Mononuclear cell (primary cell): Measurements from ENCODE around the gene RHOV. TPM values are rescaled to one million over a fixed set of nuclear protein-coding genes. Genes with fewer than 3 reads are reported as not detected.

Source experiments
- H3K27me3 ChIP-seq: 2 replicates; pipeline ENCODE4 v1.6.0; 2011; ENCODE audit warnings: low read length, control low read depth; ENCODE audit not compliant: insufficient read depth
- H3K4me1 ChIP-seq: 2 replicates; pipeline ENCODE4 v1.5.1; 2011; ENCODE audit warnings: mild to moderate bottlenecking, low read length, control low read depth; ENCODE audit not compliant: insufficient read depth
- H3K4me3 ChIP-seq: 2 replicates; pipeline ENCODE4 v1.5.1; 2011; ENCODE audit warnings: mild to moderate bottlenecking, low read length, moderate library complexity
- H3K9me3 ChIP-seq: 2 replicates; pipeline ENCODE4 v1.5.1; 2011; ENCODE audit warnings: low read depth, mild to moderate bottlenecking, control low read depth, low read length
- total RNA-seq: library from RNA; depleted of rRNA; stranded (reverse); fragments of >200 nt; gene quantifications from one replicate; pipeline ENCODE4 v1.2.3, GENCODE V29; 2012

RHOV gene
- total RNA-seq, 1 donor, result not detected

- no peak overlapping the region for H3K4me3 ChIP-seq
- no peaks in the 10 kb centered on the region for H3K4me1 ChIP-seq
- no peaks in the 10 kb centered on the region for H3K9me3 ChIP-seq
- no peaks in the 10 kb centered on the region for H3K27me3 ChIP-seq
Measured at GRCh38 chr15:40826423-40827075, 47.5 kb downstream of the RHOV start.

GRCh38 chr15:40825661-40826422, 48.2 kb downstream of the RHOV start:
- no peaks in the 10 kb centered on the region for H3K9me3 ChIP-seq
- no peaks in the 10 kb centered on the region for H3K4me1 ChIP-seq
- H3K4me3 ChIP-seq, result no peak overlapping the region
- no peaks in the 10 kb centered on the region for H3K27me3 ChIP-seq

- H3K9me3 ChIP-seq, result no peaks in the 10 kb centered on the region
Measured at GRCh38 chr15:40823572-40824343, 50.3 kb downstream of the RHOV start.

More at GRCh38 chr15:40823572-40824343, 50.3 kb downstream of the RHOV start:
- Histone ChIP-seq H3K4me3 (no peak overlapping the region), H3K4me1 (no peaks in the 10 kb centered on the region), H3K27me3 (no peaks in the 10 kb centered on the region)

Other genes with a start within 250 kb of the RHOV start
- gene RAD51, start 179.1 kb downstream of the RHOV start, total RNA-seq, result 1.2 TPM
- gene RMDN3, start 119.0 kb downstream of the RHOV start, total RNA-seq, result 13.9 TPM
- gene GCHFR, start 110.2 kb downstream of the RHOV start, total RNA-seq, result 15.5 TPM
- gene C15orf62, start 104.3 kb downstream of the RHOV start, total RNA-seq, result 0.73 TPM
- gene ZFYVE19, start 67.1 kb downstream of the RHOV start, total RNA-seq, result 7.2 TPM
- 7.2 TPM for gene DNAJC17, start 66.8 kb downstream of the RHOV start, total RNA-seq
- not detected for gene PPP1R14D, start 45.5 kb downstream of the RHOV start, total RNA-seq
- gene SPINT1, start 30.2 kb downstream of the RHOV start, total RNA-seq, result 4.2 TPM
- 28.7 TPM for gene VPS18, start 20.2 kb upstream of the RHOV start, total RNA-seq
- gene DLL4, start 55.1 kb upstream of the RHOV start, total RNA-seq, result not detected
- gene CHAC1, start 79.2 kb upstream of the RHOV start, total RNA-seq, result 0.52 TPM
- gene INO80, start 242.0 kb upstream of the RHOV start, total RNA-seq, result 27.3 TPM